Dermis microvascular lymphatic vessel endothelial cell (primary cell): ENCODE measurements around the gene REG1A. TPM values are rescaled to one million over a fixed set of nuclear protein-coding genes. Genes with fewer than 3 reads are reported as not detected.

Experiments
- DNase-seq, 2 donors: peaks; one replicate each; pipeline versions ENCODE4 v3.0.0 to v3.0.0-alpha.2; 2010; ENCODE audit warnings: low read depth in 2 of 2
- total RNA-seq: library from RNA; depleted of rRNA; stranded (reverse); fragments of >200 nt; gene quantifications from 2 replicates; pipeline ENCODE4 v1.2.1, GENCODE V29; 2014

REG1A gene
- total RNA-seq, 1 donor from 2014 or later, result not detected

GRCh38 chr2:79125721-79125985 lies 5.4 kb downstream of the REG1A start:
- DNase-seq, result no peak

- DNase-seq, result no peak
These were observed 8.1 kb downstream of the REG1A start for GRCh38 chr2:79128406-79128805.

- no peak for DNase-seq
These were observed 9.0 kb downstream of the REG1A start for GRCh38 chr2:79129260-79129659.

GRCh38 chr2:79129804-79130203 lies 9.5 kb downstream of the REG1A start:
- DNase-seq, result no peak

- DNase-seq, result no peak
These were observed 11.4 kb downstream of the REG1A start for GRCh38 chr2:79131687-79132086.

GRCh38 chr2:79138385-79138784 lies 18.1 kb downstream of the REG1A start:
- DNase-seq, result no peak

- no peak for DNase-seq
These were observed 19.1 kb downstream of the REG1A start for GRCh38 chr2:79139423-79139822.

GRCh38 chr2:79155826-79156476 lies 35.7 kb downstream of the REG1A start:
- DNase-seq, result no peak

GRCh38 chr2:79159030-79159429 lies 38.7 kb downstream of the REG1A start:
- no peak for DNase-seq

GRCh38 chr2:79159653-79160052 lies 39.4 kb downstream of the REG1A start, which contains the start of gene REG3A:
Gene REG3A (minus strand): TSS chr2:79159753. CDS start chr2:79159405, 348 bp downstream.
- no peak for DNase-seq

- DNase-seq, result no peak
These were observed 41.8 kb downstream of the REG1A start for GRCh38 chr2:79162132-79162531.

- no peak for DNase-seq
These were observed 42.5 kb downstream of the REG1A start for GRCh38 chr2:79162801-79163200.

- no peak for DNase-seq
These were observed 51.2 kb downstream of the REG1A start for GRCh38 chr2:79171348-79171958.

Other genes with a start within 250 kb of the REG1A start
- not detected in 2 replicates for gene REG3G, start 94.8 kb upstream of the REG1A start, total RNA-seq
- gene REG1B, start 32.5 kb upstream of the REG1A start, total RNA-seq, result not detected in 2 replicates
- gene REG3A, start 39.3 kb downstream of the REG1A start, total RNA-seq, result not detected in 2 replicates